A549 treated with Hydrocortisone at 1 μM for 4 hours (cell line): ENCODE results near the gene DTNA. TPM values are rescaled to one million over a fixed set of nuclear protein-coding genes. Genes with fewer than 3 reads are reported as not detected.

Experiments
- total RNA-seq: library from RNA; stranded (reverse); fragments of 200-300 nt; extraction: Qiagen RNA extraction; gene quantifications from 5 replicates; pipeline ENCODE4 v1.2.3, GENCODE V29; 2022

The DTNA gene
- total RNA-seq, result 0.15 to 0.45 TPM (median 0.29 TPM) in 5 replicates

GRCh38 chr18:34709750-34710441 is at the start of gene DTNA:
Gene DTNA, plus strand, starts transcription at chr18:34710298. Its CDS starts 45,679 bp downstream, at chr18:34755977.

